Ascending aorta (tissue), 2 donors: ENCODE data around the gene ACOXL. TPM values are rescaled to one million over a fixed set of nuclear protein-coding genes. Genes with fewer than 3 reads are reported as not detected.

Source experiments
- DNase-seq, 2 donors: peaks; one replicate each; pipeline ENCODE4 v3.0.0-alpha.2; 2019; ENCODE audit warnings: low spot score in 2 of 2
- H3K27ac ChIP-seq, 2 donors: fragments of 200-600 bp; sonication (generic); one replicate each; pipeline ENCODE4 v1.5.1; 2016 to 2017; ENCODE audit warnings: mild to moderate bottlenecking in 1 of 2
- H3K27me3 ChIP-seq: fragments of 200-600 bp; sonication (generic); one replicate; pipeline ENCODE4 v1.5.1; 2017
- H3K36me3 ChIP-seq, 2 donors: fragments of 200-600 bp; sonication (generic); one replicate each; pipeline ENCODE4 v1.5.1; 2016
- H3K4me1 ChIP-seq, 2 donors: fragments of 200-600 bp; sonication (generic); one replicate each; pipeline ENCODE4 v1.5.1; 2016 to 2017; ENCODE audit warnings: mild to moderate bottlenecking in 1 of 2
- H3K4me3 ChIP-seq, 2 donors: fragments of 200-600 bp; sonication (generic); one replicate each; pipeline ENCODE4 v1.5.1; 2016 to 2017; ENCODE audit warnings: mild to moderate bottlenecking in 1 of 2
- H3K9me3 ChIP-seq, 2 donors: fragments of 200-600 bp; sonication (generic); one replicate each; pipeline ENCODE4 v1.5.1; 2016
- intact Hi-C: fragments of 100-400 bp; cut with DNase I; formaldehyde crosslinking; loops from one replicate; pipeline ENCODE4 v1.15.1; 2023
- total RNA-seq: library from RNA; depleted of rRNA; stranded (reverse); fragments of >200 nt; gene quantifications from one replicate; pipeline ENCODE4 v1.1.0, GENCODE V29; 2016
- TF ChIP-seq, protein P1 (sequence below), 3 experiments: fragments of 200-600 bp in 2 of 3; fragments of 450-650 bp in 1 of 3; sonication (generic) in 2 of 3; IDR thresholded peaks; one replicate each; pipeline ENCODE4 v1.5.1; 2016 to 2019; ENCODE audit warnings: antibody characterized with exemption in 3 of 3, mild to moderate bottlenecking in 1 of 3, moderate library complexity in 1 of 3

ACOXL gene
- total RNA-seq, 1 donor from 2014 or later: not detected

DNA sequence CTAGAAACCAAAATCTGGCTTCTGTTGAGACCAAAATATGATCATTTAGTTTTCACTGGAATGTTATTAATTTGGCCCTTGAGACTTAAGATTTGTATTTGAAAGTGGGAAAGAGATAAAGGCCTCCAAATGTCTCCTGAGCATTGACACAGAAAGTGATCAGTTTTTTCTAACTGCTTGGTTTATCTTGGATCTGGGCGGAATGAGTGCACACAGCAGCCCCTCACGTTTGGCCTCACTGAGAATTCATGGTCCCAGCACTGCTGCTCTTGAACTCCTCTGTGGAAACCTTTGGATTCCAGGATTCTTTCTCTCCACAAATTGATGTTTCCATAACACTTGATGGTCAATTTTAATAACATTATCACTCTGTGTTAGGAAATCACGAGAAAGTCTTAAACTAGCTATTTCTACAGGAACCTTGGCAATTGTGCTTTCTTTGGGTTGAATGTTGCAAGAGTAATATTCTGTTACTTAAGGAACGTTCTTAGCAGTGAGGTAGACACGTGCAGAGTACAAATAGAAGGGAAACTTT lies 208.1 kb downstream of the ACOXL start:
- Histone ChIP-seq H3K27me3 (no peaks in the 10 kb centered on the region), H3K36me3 (no peaks in the 10 kb centered on the region), H3K4me1 (no peaks in the 10 kb centered on the region), H3K4me3 (no peak overlapping the region), H3K27ac (no peak overlapping the region), H3K9me3 (no peaks in the 10 kb centered on the region)
- intact Hi-C loops: no loop called here
- no peak for DNase-seq
- TF ChIP-seq, protein P1, sequence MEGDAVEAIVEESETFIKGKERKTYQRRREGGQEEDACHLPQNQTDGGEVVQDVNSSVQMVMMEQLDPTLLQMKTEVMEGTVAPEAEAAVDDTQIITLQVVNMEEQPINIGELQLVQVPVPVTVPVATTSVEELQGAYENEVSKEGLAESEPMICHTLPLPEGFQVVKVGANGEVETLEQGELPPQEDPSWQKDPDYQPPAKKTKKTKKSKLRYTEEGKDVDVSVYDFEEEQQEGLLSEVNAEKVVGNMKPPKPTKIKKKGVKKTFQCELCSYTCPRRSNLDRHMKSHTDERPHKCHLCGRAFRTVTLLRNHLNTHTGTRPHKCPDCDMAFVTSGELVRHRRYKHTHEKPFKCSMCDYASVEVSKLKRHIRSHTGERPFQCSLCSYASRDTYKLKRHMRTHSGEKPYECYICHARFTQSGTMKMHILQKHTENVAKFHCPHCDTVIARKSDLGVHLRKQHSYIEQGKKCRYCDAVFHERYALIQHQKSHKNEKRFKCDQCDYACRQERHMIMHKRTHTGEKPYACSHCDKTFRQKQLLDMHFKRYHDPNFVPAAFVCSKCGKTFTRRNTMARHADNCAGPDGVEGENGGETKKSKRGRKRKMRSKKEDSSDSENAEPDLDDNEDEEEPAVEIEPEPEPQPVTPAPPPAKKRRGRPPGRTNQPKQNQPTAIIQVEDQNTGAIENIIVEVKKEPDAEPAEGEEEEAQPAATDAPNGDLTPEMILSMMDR (IDR thresholded peaks at IDR 0.05): no peak

DNA sequence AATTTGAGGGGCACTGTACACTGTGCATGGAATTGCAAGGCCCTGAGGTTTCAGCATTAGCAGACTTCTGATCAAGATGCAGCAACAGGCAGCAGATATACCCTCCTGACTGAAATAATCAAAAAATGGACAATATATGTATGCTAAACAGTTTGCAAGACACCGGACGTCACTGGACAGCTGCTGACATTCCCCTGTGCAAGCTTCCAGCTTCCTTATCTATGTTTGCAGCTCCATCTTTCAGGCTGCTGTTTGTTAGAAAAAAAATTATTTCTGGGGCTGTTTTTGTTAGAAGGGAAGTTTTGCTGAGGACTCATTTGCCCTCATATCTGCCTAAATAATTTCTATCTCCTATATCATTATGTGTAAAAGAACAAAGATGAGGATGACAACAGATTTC lies 208.9 kb downstream of the ACOXL start:
- H3K4me3 ChIP-seq: no peak overlapping the region
- H3K36me3 ChIP-seq: no peaks in the 10 kb centered on the region
- TF ChIP-seq, protein P1 (IDR thresholded peaks at IDR 0.05): no peak
- intact Hi-C loops: no loop called here
- no peak overlapping the region for H3K27ac ChIP-seq
- no peaks in the 10 kb centered on the region for H3K9me3 ChIP-seq
- no peaks in the 10 kb centered on the region for H3K4me1 ChIP-seq
- no peak for DNase-seq
- no peaks in the 10 kb centered on the region for H3K27me3 ChIP-seq

DNA sequence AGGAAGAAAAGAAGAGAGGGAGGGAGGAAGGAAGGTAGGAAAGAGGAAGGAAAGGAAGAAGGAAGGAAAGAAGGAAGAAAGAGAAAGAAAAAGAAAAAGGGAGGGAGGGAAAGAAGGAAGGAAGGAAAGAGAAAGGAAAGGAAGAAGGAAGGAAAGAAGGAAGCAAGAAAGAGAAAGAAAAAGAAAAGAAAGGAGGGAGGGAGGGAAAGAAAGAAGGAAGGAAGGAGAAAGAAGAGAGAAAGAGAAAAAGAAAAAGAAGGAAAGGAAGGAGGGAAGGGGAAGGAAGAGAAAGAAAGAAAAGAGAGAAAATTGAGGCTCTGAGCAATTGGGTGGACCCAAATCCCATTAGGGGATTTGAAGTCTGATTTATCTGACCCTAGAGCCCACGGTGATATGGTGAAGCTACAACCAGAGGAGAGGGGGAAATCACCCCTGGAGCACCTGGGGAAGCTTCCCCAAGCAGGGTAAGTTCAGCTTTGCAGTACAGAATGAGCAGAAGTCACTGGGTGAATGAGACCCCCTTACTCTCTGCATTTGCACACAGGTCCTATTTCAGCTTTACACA lies 210.8 kb downstream of the ACOXL start:
- no peaks in the 10 kb centered on the region for H3K36me3 ChIP-seq
- no peak overlapping the region for H3K4me3 ChIP-seq
- no peaks in the 10 kb centered on the region for H3K9me3 ChIP-seq
- H3K4me1 ChIP-seq: no peaks in the 10 kb centered on the region
- no peak for DNase-seq
- H3K27ac ChIP-seq: no peak overlapping the region
- H3K27me3 ChIP-seq: no peaks in the 10 kb centered on the region
- TF ChIP-seq, protein P1 (IDR thresholded peaks at IDR 0.05): no peak
- intact Hi-C loops: no loop called here

DNA sequence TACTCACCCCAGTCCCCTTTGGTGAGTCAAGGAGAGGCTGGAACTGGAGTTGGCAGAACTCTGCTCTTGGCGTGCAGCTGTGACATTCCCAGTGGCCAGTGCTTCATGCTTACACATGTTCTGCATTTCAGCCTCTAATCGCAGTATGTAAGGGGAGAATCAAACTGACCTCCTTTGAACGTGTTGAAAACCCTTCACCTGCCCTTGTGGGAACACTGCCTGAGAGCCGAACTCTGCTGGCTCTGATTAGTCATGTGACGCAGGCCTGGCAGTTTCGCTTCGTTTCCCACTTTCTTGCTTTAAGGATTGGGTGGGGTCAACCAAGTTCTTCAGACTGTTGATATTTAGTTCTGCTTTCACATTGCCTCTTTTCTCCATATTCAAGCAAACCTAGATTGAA lies 214.5 kb downstream of the ACOXL start:
- H3K4me1 ChIP-seq: no peaks in the 10 kb centered on the region
- no peak for DNase-seq
- no peak overlapping the region for H3K27ac ChIP-seq
- no peaks in the 10 kb centered on the region for H3K9me3 ChIP-seq
- no peaks in the 10 kb centered on the region for H3K36me3 ChIP-seq
- no peak overlapping the region for H3K4me3 ChIP-seq
- intact Hi-C loops: no loop called here
- TF ChIP-seq, protein P1 (IDR thresholded peaks at IDR 0.05): no peak
- H3K27me3 ChIP-seq: no peaks in the 10 kb centered on the region

DNA sequence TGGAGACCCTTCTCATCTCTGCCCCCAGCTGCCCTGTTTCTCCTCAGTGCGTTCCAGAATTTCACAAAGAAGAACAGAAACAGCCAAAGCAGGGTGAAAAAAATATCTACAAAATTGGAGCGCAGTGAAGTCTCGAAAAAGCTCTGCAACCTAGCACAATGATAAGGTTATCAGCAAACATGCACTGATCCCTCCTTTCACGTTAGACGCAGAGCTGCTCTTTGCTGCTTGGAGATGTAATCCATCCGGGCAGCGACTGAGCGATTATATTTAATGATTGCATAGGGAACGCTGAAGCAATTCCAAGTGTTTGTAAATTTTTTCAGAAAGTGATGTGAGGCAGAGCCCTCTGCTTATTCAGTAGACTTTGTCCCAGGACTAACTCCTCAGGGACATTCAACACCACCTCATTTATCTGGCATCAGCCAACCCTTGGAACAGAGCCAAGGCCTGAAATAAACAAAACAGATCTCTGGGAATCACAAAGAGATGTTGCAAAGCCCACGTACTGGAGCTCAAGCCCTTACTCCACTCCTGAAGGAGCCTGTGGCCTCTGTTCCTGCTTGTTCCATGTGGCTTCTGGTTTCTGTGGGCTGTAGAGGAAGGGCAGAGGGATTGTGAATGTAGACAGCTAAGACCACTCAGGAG lies 215.8 kb downstream of the ACOXL start:
- intact Hi-C loops: no loop called here
- DNase-seq: no peak
- Histone ChIP-seq H3K27ac (no peak overlapping the region), H3K4me3 (no peak overlapping the region), H3K36me3 (no peaks in the 10 kb centered on the region), H3K9me3 (no peaks in the 10 kb centered on the region), H3K27me3 (no peaks in the 10 kb centered on the region), H3K4me1 (no peaks in the 10 kb centered on the region)
- TF ChIP-seq, protein P1 (IDR thresholded peaks at IDR 0.05): no peak
